Measurements from ENCODE around the gene ECT2.
"Not testable (repeated sequence)": the region's sequence is repeated elsewhere in the genome, so short reads cannot be mapped to it uniquely, and the experiment has no call there.

ECT2 gene

GRCh38 chr3:172815857-172816256 is 65.3 kb downstream of the ECT2 start:
- no peak for DNase-seq

GRCh38 chr3:172816281-172816680 is 65.8 kb downstream of the ECT2 start:
- no peak for DNase-seq

- no peak for DNase-seq
Measured at GRCh38 chr3:172816968-172817367, 66.4 kb downstream of the ECT2 start.

- DNase-seq, result no peak
Measured at GRCh38 chr3:172820492-172820891, 70.0 kb downstream of the ECT2 start.

- DNase-seq, result no peak
Measured at GRCh38 chr3:172824229-172824628, 73.7 kb downstream of the ECT2 start.

GRCh38 chr3:172827231-172827630 is 76.7 kb downstream of the ECT2 start:
- DNase-seq, result not testable (repeated sequence)

GRCh38 chr3:172832983-172833382 is 82.5 kb downstream of the ECT2 start:
- DNase-seq, result no peak

- DNase-seq, result no peak
Measured at GRCh38 chr3:172836390-172836997, 86.0 kb downstream of the ECT2 start.

GRCh38 chr3:172839679-172840078 is 89.2 kb downstream of the ECT2 start:
- no peak for DNase-seq

- no peak for DNase-seq
Measured at GRCh38 chr3:172840463-172840862, 89.9 kb downstream of the ECT2 start.

GRCh38 chr3:172840913-172841312 is 90.4 kb downstream of the ECT2 start:
- no peak for DNase-seq

GRCh38 chr3:172844428-172844827 is 93.9 kb downstream of the ECT2 start:
- no peak for DNase-seq

GRCh38 chr3:172846103-172846561 is 95.6 kb downstream of the ECT2 start:
- no peak for DNase-seq

GRCh38 chr3:172846706-172847105 is 96.2 kb downstream of the ECT2 start:
- DNase-seq, result no peak

- no peak for DNase-seq
Measured at GRCh38 chr3:172847292-172847691, 96.8 kb downstream of the ECT2 start.

GRCh38 chr3:172848910-172849309 is 98.4 kb downstream of the ECT2 start:
- DNase-seq, result no peak

GRCh38 chr3:172853005-172853404 is 102.5 kb downstream of the ECT2 start:
- DNase-seq, result no peak

- DNase-seq, result no peak
Measured at GRCh38 chr3:172853921-172854666, 103.6 kb downstream of the ECT2 start.

- no peak for DNase-seq
Measured at GRCh38 chr3:172855037-172855436, 104.5 kb downstream of the ECT2 start.

GRCh38 chr3:172856795-172857742 is 106.5 kb downstream of the ECT2 start:
- DNase-seq, result no peak

- no peak for DNase-seq
Measured at GRCh38 chr3:172859041-172859440, 108.5 kb downstream of the ECT2 start.

GRCh38 chr3:172866726-172867350 is 116.3 kb downstream of the ECT2 start:
- not testable (repeated sequence) for DNase-seq
